HG03103 (cell line): ENCODE data around the gene MEIS2.

Experiments
- ATAC-seq: cut with Tn5 transposase; IDR thresholded peaks from one replicate; pipeline ENCODE4 v1.9.1; 2021; ENCODE audit warnings: low read depth; ENCODE audit not compliant: unreplicated experiment

MEIS2 gene

GRCh38 chr15:36908991-36909390 lies 191.4 kb downstream of the MEIS2 start:
- ATAC-seq: no peak

- no peak for ATAC-seq
These were observed 193.1 kb downstream of the MEIS2 start for GRCh38 chr15:36907295-36907694.

DNA sequence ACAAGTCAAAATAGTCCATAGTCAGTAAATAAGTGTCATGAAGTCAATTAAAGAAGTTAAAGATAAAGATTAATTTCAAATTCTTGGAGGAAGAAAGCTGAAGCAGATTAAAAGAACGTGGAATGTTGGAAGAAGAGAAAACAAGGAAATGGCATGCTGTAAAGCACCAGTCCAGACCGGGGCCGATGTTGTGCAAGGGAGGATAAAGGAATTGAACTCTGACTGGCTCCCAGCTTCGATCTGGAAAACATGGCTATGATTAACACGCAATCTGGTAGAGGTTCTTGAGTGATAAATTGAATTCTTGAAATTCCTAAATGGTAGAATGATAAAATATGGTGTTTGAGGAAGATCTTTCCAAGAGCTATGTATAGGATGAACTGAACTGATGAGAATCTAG lies 194.4 kb downstream of the MEIS2 start:
- ATAC-seq: no peak

DNA sequence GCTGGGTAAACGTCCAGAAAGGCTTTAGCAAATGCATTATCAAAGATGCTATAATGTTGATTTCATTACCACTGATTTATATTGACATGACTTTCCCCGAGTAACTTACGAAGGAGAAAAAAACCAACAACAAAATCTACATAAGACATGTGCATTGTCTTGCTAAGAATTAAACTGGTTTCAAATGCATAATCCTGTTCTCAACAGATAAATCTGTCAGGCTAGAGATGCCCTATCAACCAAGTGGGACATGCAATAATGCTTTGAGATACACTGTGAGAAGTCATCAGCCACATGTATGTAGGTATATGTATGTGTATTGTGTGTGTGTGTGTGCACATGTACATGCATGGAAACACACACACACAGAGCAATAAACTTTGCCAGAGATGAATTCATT lies 195.6 kb downstream of the MEIS2 start:
- ATAC-seq: no peak

GRCh38 chr15:36903922-36904556 lies 196.3 kb downstream of the MEIS2 start:
- no peak for ATAC-seq

- no peak for ATAC-seq
These were observed 197.2 kb downstream of the MEIS2 start for GRCh38 chr15:36903195-36903594.

DNA sequence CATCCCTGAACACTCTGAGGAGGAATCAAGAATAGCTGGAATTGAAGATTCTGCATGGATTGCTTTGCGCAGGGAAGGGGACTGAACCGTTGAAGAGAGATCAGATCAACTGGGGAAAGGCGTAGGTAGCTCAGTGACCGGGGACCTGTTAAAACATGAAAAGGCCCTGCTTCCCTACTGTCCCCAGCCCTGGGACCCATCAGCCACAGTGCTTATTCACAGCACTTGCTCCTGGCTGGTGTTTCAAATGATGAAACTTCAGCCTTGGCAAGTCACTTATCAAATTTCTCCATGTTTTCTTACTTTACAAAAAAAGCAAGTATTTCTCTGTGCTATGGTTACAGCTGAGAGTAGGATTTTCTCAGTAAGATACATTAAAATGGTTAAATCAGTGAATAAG lies 199.3 kb downstream of the MEIS2 start:
- no peak for ATAC-seq

DNA sequence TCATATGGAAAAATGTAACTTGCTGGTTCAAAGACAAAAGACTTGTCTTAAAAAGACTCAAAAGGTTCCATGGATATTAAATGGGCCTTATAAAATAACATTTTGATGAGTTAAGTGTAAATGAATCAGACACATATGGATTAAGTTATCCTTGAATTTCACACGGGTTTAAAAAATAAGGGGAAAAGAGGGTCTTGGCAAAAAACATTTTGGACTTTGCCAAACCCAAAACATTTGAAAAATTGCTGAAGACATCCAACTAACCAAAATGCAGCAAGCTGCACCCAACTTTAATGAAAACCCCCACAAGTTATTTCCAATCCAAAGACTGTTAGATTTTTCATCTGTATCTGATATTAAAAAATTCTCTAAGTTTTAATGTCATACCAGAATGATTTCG lies 200.7 kb downstream of the MEIS2 start:
- no peak for ATAC-seq

- no peak for ATAC-seq
These were observed 201.7 kb downstream of the MEIS2 start for GRCh38 chr15:36898536-36899126.

- ATAC-seq: no peak
These were observed 202.5 kb downstream of the MEIS2 start for GRCh38 chr15:36897834-36898233.

- no peak for ATAC-seq
These were observed 203.4 kb downstream of the MEIS2 start for GRCh38 chr15:36896949-36897348.

DNA sequence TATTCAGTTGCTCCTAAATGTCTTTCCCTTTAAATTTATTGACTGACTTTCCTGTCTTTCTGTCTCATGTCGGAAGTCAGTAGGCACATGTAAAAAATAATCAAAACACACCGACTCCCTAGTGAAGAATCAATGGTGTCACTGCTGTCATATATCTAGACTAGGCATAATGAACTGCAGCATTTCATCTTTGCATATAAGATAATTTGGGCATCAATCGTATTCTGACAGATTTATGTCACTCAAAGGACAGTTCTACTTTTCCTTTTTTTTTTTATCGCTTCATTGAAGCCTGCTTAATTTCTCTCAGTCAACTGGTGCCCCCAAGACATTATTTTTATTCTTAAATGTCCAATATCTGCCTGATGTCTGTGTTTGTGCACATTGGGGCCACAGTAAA lies 206.3 kb downstream of the MEIS2 start:
- ATAC-seq: no peak

- no peak for ATAC-seq
These were observed 207.1 kb downstream of the MEIS2 start for GRCh38 chr15:36893276-36893675.

DNA sequence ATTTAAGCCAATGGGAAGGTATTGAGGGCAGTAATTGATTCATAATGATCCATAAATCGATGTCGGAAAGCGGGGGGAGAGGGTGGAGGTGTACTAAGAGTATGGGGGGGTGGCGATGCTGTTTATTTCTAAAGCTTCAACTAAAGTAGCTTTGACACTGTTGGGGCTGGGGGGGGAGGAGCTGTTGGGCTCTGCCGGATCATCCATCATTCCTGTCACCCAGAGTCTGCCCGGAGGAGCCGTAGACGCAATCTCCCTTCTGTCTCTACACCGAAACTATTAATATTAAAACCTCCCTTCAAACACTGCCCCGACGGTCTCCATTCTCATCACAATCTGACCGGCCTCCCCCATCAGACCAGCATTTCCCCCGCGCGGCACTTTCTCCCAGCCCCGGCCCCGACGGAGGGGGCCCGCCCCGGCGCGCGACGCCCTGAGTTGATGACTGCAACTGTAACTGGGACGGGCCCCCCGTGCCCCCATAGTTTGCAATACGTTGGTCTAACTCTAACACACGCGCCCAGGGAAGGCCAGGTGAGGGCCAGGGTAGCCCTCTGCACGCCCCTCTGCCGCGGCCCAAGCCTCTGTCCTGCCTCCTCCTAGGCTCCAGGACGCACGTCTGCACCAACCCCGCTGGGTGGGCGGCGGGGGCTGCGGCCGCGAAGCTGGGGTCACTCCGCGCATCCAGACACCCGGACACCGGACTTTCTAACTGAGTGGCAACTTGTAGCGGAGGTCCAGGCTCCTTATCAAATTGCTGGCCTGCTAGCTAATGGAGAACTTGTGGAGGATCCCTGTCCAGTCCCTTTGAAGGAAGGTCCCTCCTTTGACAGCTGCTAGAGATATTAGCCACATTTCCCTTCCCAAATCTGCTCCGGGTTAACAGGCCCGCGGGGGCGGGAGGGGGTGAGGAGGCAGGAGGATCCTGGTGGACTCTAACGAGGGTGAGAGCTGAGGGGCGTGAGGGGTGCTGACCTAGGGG lies 212.0 kb downstream of the MEIS2 start:
- ATAC-seq: no peak

GRCh38 chr15:36887214-36887961 lies 213.0 kb downstream of the MEIS2 start:
- ATAC-seq: no peak

DNA sequence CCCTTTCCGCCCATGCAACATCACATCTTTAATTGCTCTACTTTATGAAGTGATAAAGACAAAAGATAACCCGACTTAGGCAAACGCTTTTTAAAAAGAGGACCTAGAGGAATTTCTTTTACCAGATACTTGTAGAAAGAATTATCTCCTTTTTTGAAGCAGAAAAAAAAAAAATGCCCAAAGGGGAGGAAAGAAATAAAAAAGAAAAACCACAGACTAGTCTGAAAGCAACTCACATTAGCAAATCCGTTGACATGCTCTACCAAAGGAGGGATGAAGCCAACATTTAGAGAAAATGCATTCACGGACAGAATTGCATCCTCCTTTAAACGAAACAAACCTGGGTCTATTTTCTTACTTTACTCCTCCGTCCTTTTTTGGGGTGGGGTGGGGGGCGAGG lies 213.6 kb downstream of the MEIS2 start:
- ATAC-seq: no peak

GRCh38 chr15:36886191-36886590 lies 214.2 kb downstream of the MEIS2 start:
- no peak for ATAC-seq

DNA sequence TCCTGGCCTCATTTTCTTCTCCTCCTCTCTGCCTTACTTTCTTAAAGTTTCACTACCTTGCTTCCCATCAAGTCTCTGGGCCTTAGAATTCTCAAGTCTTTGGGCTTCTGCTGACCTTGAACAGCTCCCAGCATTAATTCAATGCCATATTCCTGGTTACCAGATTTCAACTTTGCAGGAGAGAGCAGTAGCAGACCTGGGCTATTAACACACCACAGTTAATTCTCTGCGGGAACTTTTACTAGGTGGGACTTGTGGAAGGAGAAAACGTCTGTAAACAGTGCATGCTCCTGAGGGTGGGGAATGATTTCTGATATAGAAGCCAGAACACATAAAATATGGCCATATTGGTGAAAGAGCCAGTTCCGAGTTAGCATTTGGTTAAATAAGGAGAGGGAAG lies 214.6 kb downstream of the MEIS2 start:
- ATAC-seq: no peak

DNA sequence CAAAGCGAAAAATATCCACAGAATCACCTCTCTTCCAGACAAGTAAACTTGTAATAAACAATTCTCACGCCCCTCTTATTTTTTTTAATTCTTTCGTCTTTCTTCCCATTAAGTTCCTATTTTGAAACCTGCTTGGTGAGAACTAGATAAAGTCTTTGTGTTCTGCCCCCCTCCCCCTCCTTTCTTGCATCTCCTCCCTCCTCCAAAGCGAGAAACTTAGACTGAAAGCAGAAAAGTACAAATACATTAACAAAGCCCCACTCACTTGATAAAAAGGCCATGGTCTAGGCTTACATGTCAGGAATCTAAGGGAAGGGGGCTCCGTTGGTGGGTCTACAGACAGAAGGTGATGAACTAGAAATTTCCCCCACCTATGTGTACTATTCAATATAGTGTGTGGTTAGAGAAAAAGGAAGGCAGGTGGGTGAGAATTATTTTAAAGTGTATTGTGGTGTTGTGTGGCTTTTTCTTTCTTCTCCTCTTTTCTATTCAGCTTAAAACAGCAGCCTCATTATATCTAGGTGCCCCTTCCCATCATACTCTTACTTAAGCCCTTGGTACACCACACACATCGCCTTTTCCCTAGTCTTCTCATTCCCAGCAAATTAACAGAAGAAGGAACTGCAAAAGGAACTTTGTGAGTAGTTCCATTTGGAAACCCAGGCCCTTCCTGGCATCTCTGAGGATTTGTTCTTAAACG lies 215.3 kb downstream of the MEIS2 start:
- ATAC-seq: no peak

- ATAC-seq: no peak
These were observed 215.9 kb downstream of the MEIS2 start for GRCh38 chr15:36884518-36884875.
